ENCODE data around the gene GBP1. TPM values are rescaled to one million over a fixed set of nuclear protein-coding genes. Genes with fewer than 3 reads are reported as not detected.

GBP1 gene
- total and polyA plus RNA-seq, 2 of the 8 experiments (the other 6 are each of a cell fraction or from before 2014, with no cell fraction given), result not detected

- Histone ChIP-seq H3K36me3 (ENCODE audit: control insufficient read depth in 2 of 4, insufficient read depth in 4 of 4, low read length in 3 of 4) (no peaks in the 10 kb centered on the region), H3K18ac (ENCODE audit: extremely low read depth, low read length) (no peak overlapping the region), H2AFZ (ENCODE audit: low read length) (no peak overlapping the region), H2BK12ac (ENCODE audit: low read depth, low read length) (no peak overlapping the region), H3K23me2 (ENCODE audit: low read depth, low read length) (no peaks in the 10 kb centered on the region), H3K79me2 (ENCODE audit: control insufficient read depth in 1 of 2, insufficient read depth in 2 of 2, low read length in 2 of 2) (no peaks in the 10 kb centered on the region), H4K20me1 (replicated peaks in 1 of 2; ENCODE audit: control insufficient read depth in 1 of 2, insufficient read depth in 2 of 2, low read length in 2 of 2) (no peaks in the 10 kb centered on the region), H4K5ac (ENCODE audit: insufficient read length, low read depth, low read length) (no peak overlapping the region), H3K14ac (ENCODE audit: insufficient read length) (no peak overlapping the region), H2AK5ac (ENCODE audit: low read depth, low read length) (no peak overlapping the region), H3K56ac (replicated peaks; ENCODE audit: insufficient read length, low read depth, low read length) (no peak overlapping the region), H2BK5ac (ENCODE audit: low read depth, low read length) (no peak overlapping the region), H3K4ac (replicated peaks; ENCODE audit: insufficient read length, low read depth, low read length) (no peak overlapping the region), H4K91ac (replicated peaks; ENCODE audit: insufficient read length, low read length) (no peak overlapping the region), H4K8ac (ENCODE audit: extremely low read depth, insufficient read depth, low read length) (no peak overlapping the region), H3K23ac (ENCODE audit: insufficient read length) (no peak overlapping the region), H3K79me1 (ENCODE audit: low read depth, low read length) (no peaks in the 10 kb centered on the region), H3K9me3 (ENCODE audit: insufficient read depth in 2 of 2, low read depth in 1 of 2, low read length in 1 of 2) (no peaks in the 10 kb centered on the region), H3K27me3 (replicated peaks in 1 of 4; ENCODE audit: control insufficient read depth in 3 of 4, extremely low read depth in 1 of 4, insufficient read depth in 3 of 4, low read length in 3 of 4) (no peaks in the 10 kb centered on the region), H2BK15ac (ENCODE audit: low read length) (no peak overlapping the region), H2BK20ac (ENCODE audit: low read length) (no peak overlapping the region), H3K4me3 (ENCODE audit: extremely low read depth in 1 of 4, insufficient read depth in 2 of 4, low read depth in 3 of 4, low read length in 4 of 4) (no peak overlapping the region), H3K4me2 (ENCODE audit: insufficient read depth in 1 of 2, low read depth in 2 of 2, low read length in 2 of 2) (no peak overlapping the region), H3K9ac (replicated peaks in 1 of 4; ENCODE audit: extremely low read depth in 1 of 4, low read depth in 3 of 4, low read length in 3 of 4) (no peak overlapping the region), H3K27ac (ENCODE audit: low read depth, low read length) (no peak overlapping the region), H3K4me1 (replicated peaks in 1 of 4; ENCODE audit: control insufficient read depth in 3 of 4, insufficient read depth in 4 of 4, low read length in 3 of 4) (no peaks in the 10 kb centered on the region), H2BK120ac (replicated peaks; ENCODE audit: low read depth, low read length) (no peak overlapping the region)
- 79% methylated on average over 9 of the region's 9 CpGs; no CpG with 5 or more reads in 1 of the 2 experiments for WGBS, 2 experiments (ENCODE audit: extremely low coverage in 1 of 2, insufficient coverage in 1 of 2, insufficient read length in 1 of 2, insufficient replicate concordance in 2 of 2, low coverage in 1 of 2, low lambda C conversion rate in 2 of 2, missing lambda C conversion rate in 1 of 2)
- CTCF ChIA-PET (ENCODE audit: partially characterized antibody), result interaction anchor here (1.0 to 1.5 kb wide), 2 partner anchors 34 to 39 kb away, joined by 3 read pairs; no protein-coding TSS in a partner anchor
- DNase-seq (ENCODE audit: low read depth in 1 of 2, low spot score in 2 of 2) (no peak), FAIRE-seq (no peak)
- POLR2A ChIA-PET (ENCODE audit: partially characterized antibody), result no interaction called here
- TF ChIP-seq, protein P1, sequence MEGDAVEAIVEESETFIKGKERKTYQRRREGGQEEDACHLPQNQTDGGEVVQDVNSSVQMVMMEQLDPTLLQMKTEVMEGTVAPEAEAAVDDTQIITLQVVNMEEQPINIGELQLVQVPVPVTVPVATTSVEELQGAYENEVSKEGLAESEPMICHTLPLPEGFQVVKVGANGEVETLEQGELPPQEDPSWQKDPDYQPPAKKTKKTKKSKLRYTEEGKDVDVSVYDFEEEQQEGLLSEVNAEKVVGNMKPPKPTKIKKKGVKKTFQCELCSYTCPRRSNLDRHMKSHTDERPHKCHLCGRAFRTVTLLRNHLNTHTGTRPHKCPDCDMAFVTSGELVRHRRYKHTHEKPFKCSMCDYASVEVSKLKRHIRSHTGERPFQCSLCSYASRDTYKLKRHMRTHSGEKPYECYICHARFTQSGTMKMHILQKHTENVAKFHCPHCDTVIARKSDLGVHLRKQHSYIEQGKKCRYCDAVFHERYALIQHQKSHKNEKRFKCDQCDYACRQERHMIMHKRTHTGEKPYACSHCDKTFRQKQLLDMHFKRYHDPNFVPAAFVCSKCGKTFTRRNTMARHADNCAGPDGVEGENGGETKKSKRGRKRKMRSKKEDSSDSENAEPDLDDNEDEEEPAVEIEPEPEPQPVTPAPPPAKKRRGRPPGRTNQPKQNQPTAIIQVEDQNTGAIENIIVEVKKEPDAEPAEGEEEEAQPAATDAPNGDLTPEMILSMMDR (IDR thresholded peaks at IDR 0.05; ENCODE audit: control extremely low read depth in 1 of 3, insufficient read depth in 1 of 3, low read depth in 1 of 3, low read length in 3 of 3), result no peak
- no peak for TF ChIP-seq ZNF274 (IDR thresholded peaks at IDR 0.05; ENCODE audit: borderline replicate concordance, extremely low read depth, low read length)
- TF ChIP-seq SAP30 (IDR thresholded peaks at IDR 0.05; ENCODE audit: insufficient read depth, insufficient replicate concordance, low read length), result no peak
- no peak for TF ChIP-seq POLR2A (IDR thresholded peaks at IDR 0.05; ENCODE audit: control extremely low read depth in 1 of 2, low read depth in 2 of 2, low read length in 2 of 2)
- TF ChIP-seq FOSL1 (IDR thresholded peaks at IDR 0.05; ENCODE audit: insufficient read depth, low read depth, low read length), result no peak
- TF ChIP-seq CEBPB (IDR thresholded peaks at IDR 0.05; ENCODE audit: low read depth, low read length), result no peak
- TF ChIP-seq, protein P2, sequence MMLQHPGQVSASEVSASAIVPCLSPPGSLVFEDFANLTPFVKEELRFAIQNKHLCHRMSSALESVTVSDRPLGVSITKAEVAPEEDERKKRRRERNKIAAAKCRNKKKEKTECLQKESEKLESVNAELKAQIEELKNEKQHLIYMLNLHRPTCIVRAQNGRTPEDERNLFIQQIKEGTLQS (IDR thresholded peaks at IDR 0.05; ENCODE audit: insufficient read depth, low read depth, low read length), result no peak
- no peak for TF ChIP-seq BRCA1 (IDR thresholded peaks at IDR 0.05; ENCODE audit: low read depth, low read length)
- no peak for TF ChIP-seq KDM5A (IDR thresholded peaks at IDR 0.05; ENCODE audit: low read length)
- no peak for TF ChIP-seq CTBP2 (IDR thresholded peaks at IDR 0.05; ENCODE audit: borderline replicate concordance, insufficient read depth, insufficient read length, low read length)
Observed at GRCh38 chr1:89051300-89051954, 13.6 kb downstream of the GBP1 start.
